Caco-2 (cell line): ENCODE results near the gene SLC12A8. TPM values are rescaled to one million over a fixed set of nuclear protein-coding genes. Genes with fewer than 3 reads are reported as not detected.

Experiments
- BruUV-seq: library from RNA; stranded (reverse); fragments of 400-500 nt; replicated peaks from 2 replicates; lab custom pipeline; 2021; lab: Mats Ljungman, UMichigan
- CTCF ChIA-PET: fragments of 300-600 bp; sonication (Branson Sonifier 250); formaldehyde crosslinking; loops from one replicate; lab custom pipeline; 2022; ENCODE audit warnings: antibody characterized with exemption; lab: Charles Lee
- POLR2A ChIA-PET: fragments of 300-600 bp; sonication (Branson Sonifier 250); formaldehyde crosslinking; loops from one replicate; lab custom pipeline; 2022; ENCODE audit warnings: antibody characterized with exemption; lab: Charles Lee
- DNase-seq, 2 experiments: peaks; one replicate each; pipeline versions ENCODE4 v3.0.0 to v3.0.0-alpha.2; 2020 to 2022
- H3K27me3 ChIP-seq: replicated peaks from 2 replicates; pipeline ENCODE4 v1.6.0; 2011; ENCODE audit warnings: low read length; ENCODE audit not compliant: control insufficient read depth, insufficient read depth
- H3K36me3 ChIP-seq: 2 replicates; pipeline ENCODE4 v1.5.1; 2011; ENCODE audit warnings: low read length; ENCODE audit not compliant: control insufficient read depth, insufficient read depth
- H3K4me1 ChIP-seq: fragments of 250-450 bp; sonication (Bioruptor Pico); 2 replicates; pipeline ENCODE4 v1.5.1; 2020; ENCODE audit warnings: mild to moderate bottlenecking
- H3K4me3 ChIP-seq: 2 replicates; pipeline ENCODE4 v1.5.1; 2011; ENCODE audit warnings: low read depth, mild to moderate bottlenecking, control low read depth, low read length
- H3K9me3 ChIP-seq: fragments of 250-450 bp; sonication (Bioruptor Pico); 2 replicates; pipeline ENCODE4 v1.5.1; 2020; ENCODE audit warnings: mild to moderate bottlenecking, moderate library complexity
- H3K27ac Mint-ChIP-seq: one replicate; pipeline ENCODE4 v1.8.0; 2022; ENCODE audit warnings: mixed read lengths; ENCODE audit not compliant: unreplicated experiment
- H3K27me3 Mint-ChIP-seq: one replicate; pipeline ENCODE4 v1.8.0; 2022; ENCODE audit warnings: mixed read lengths; ENCODE audit not compliant: insufficient read depth, unreplicated experiment
- H3K36me3 Mint-ChIP-seq: one replicate; pipeline ENCODE4 v1.8.0; 2022; ENCODE audit warnings: mild to moderate bottlenecking, mixed read lengths; ENCODE audit not compliant: insufficient read depth, unreplicated experiment
- H3K4me1 Mint-ChIP-seq: one replicate; pipeline ENCODE4 v1.8.0; 2022; ENCODE audit warnings: low read depth, mixed read lengths; ENCODE audit not compliant: unreplicated experiment
- H3K4me3 Mint-ChIP-seq: one replicate; pipeline ENCODE4 v1.8.0; 2022; ENCODE audit warnings: mild to moderate bottlenecking, moderate library complexity, mixed read lengths; ENCODE audit not compliant: unreplicated experiment
- H3K9me3 Mint-ChIP-seq: one replicate; pipeline ENCODE4 v1.8.0; 2022; ENCODE audit warnings: mixed read lengths; ENCODE audit not compliant: unreplicated experiment
- CTCF ChIP-seq, 2 experiments: fragments of 200-600 bp in 1 of 2; IDR thresholded peaks; 1 replicate in 1 of 2; 2 replicates in 1 of 2; pipeline versions ENCODE4 v1.5.1 to v1.8.0; 2011 to 2022; ENCODE audit warnings: antibody characterized with exemption in 1 of 2, control low read depth in 1 of 2, inconsistent platforms in 1 of 2, low read depth in 1 of 2, low read length in 1 of 2, mild to moderate bottlenecking in 1 of 2, moderate library complexity in 1 of 2; ENCODE audit not compliant: insufficient read depth in 1 of 2, severe bottlenecking in 1 of 2, unreplicated experiment in 1 of 2
- intact Hi-C: fragments of 100-400 bp; cut with micrococcal nuclease; formaldehyde crosslinking; loops from one replicate; pipeline ENCODE4 v1.10.0; 2022; ENCODE audit not compliant: unreplicated experiment
- total RNA-seq: library from RNA; stranded (reverse); gene quantifications from 2 replicates; pipeline ENCODE4 v1.2.3, GENCODE V29; 2022

Gene SLC12A8
- total RNA-seq, 1 experiment from 2014 or later = 23.3 TPM

GRCh38 chr3:125055913-125056745 is 156.4 kb downstream of the SLC12A8 start, which contains the start of gene HEG1:
Gene HEG1 (minus strand): TSS chr3:125055997. CDS start chr3:125055890, 107 bp downstream.
- Mint-ChIP-seq H3K4me1 (peaks cover 49% of the 10 kb centered on the region), H3K9me3 (peaks cover 9% of the 10 kb centered on the region), H3K4me3 (peak within 1 kb of the TSS; percentile 84), H3K27ac (peak within 1 kb of the TSS; percentile 33), H3K27me3 (no peaks in the 10 kb centered on the region), H3K36me3 (peaks cover 31% of the 10 kb centered on the region)
- TSS peak; percentile 81 for BruUV-seq
- peak; percentile 85 to 90 for DNase-seq
- Histone ChIP-seq H3K9me3 (no peaks in the 10 kb centered on the region), H3K36me3 (no peaks in the 10 kb centered on the region), H3K27me3 (no peaks in the 10 kb centered on the region), H3K4me1 (peaks cover 64% of the 10 kb centered on the region), H3K4me3 (peak within 1 kb of the TSS; percentile 64)
- ChIA-PET POLR2A (no interaction called here), CTCF (no interaction called here)
- TF ChIP-seq CTCF (IDR thresholded peaks at IDR 0.05; ENCODE audit: insufficient read depth in 1 of 2, low read depth in 1 of 2, low read length in 1 of 2, severe bottlenecking in 1 of 2, unreplicated experiment in 1 of 2) = no peak
- intact Hi-C loops = loop anchor here (1.0 to 2.0 kb wide), 2 partner anchors 53 to 61 kb away; no protein-coding TSS in a partner anchor

DNA sequence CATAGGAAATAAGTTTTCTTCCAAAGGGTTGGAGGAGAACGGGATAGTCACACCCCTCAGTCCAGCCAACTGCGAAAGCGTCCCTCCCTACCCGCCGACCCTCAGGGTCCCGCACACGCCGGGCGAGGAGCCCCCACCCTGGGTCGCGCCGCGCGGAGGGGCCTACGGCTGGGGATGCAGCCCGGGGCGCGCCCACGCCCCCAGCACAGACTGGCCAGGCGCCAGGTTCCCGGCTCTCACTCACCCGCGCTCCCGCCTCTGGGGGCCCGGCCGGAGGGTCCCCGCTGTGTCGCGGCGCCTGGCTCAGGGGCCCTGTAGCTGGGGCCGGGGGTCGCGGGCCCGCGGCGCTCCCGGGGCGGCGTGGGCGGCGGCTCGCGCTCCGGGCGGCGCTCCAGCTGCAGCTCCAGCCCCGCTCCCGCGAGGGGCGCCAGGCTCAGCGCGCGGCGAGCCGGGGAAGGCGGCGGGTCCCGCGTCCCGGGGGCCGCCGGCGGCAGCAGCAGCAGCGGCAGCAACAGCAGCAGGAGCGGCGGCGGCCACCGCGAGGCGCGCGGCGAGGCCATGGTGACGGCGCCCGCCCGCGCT is 157.1 kb downstream of the SLC12A8 start:
- H3K27ac Mint-ChIP-seq = peak overlapping the region; percentile 33
- DNase-seq = no peak
- H3K9me3 ChIP-seq = no peaks in the 10 kb centered on the region
- peaks cover 57% of the 10 kb centered on the region for H3K4me1 ChIP-seq
- peaks cover 34% of the 10 kb centered on the region for H3K36me3 Mint-ChIP-seq
- CTCF ChIA-PET = no interaction called here
- no peaks in the 10 kb centered on the region for H3K36me3 ChIP-seq
- H3K4me3 Mint-ChIP-seq = peak overlapping the region; percentile 84
- POLR2A ChIA-PET = no interaction called here
- intact Hi-C loops = loop anchor here (2.0 kb wide), 1 partner anchor 53 kb away; no protein-coding TSS in a partner anchor
- H3K4me1 Mint-ChIP-seq = peaks cover 42% of the 10 kb centered on the region
- no peaks in the 10 kb centered on the region for H3K27me3 ChIP-seq
- no peaks in the 10 kb centered on the region for H3K27me3 Mint-ChIP-seq
- TF ChIP-seq CTCF (IDR thresholded peaks at IDR 0.05; ENCODE audit: insufficient read depth in 1 of 2, low read depth in 1 of 2, low read length in 1 of 2, severe bottlenecking in 1 of 2, unreplicated experiment in 1 of 2) = no peak
- peak overlapping the region; percentile 64 for H3K4me3 ChIP-seq
- H3K9me3 Mint-ChIP-seq = peaks cover 6% of the 10 kb centered on the region
- no TSS peak for BruUV-seq
